Esophagus muscularis mucosa (tissue), 4 donors: ENCODE results near the gene SLC10A4. TPM values are rescaled to one million over a fixed set of nuclear protein-coding genes. Genes with fewer than 3 reads are reported as not detected.

ENCODE experiments used
- DNase-seq: peaks from one replicate; pipeline ENCODE4 v3.0.0-alpha.2; 2017; ENCODE audit errors: extremely low spot score
- H3K27ac ChIP-seq, 4 donors: fragments of 200-600 bp; sonication (generic); replicated peaks in 1 of 4; 1 replicate in 3 of 4; 2 replicates in 1 of 4; pipeline ENCODE4 v1.5.1; 2016 to 2019; ENCODE audit warnings: mild to moderate bottlenecking in 1 of 4
- H3K27me3 ChIP-seq, 4 donors: fragments of 200-600 bp; sonication (generic); one replicate each; pipeline versions ENCODE4 v1.5.1 to v1.6.0; 2016 to 2019
- H3K36me3 ChIP-seq, 4 donors: fragments of 200-600 bp; sonication (generic); one replicate each; pipeline ENCODE4 v1.5.1; 2016 to 2019
- H3K4me1 ChIP-seq, 4 donors: fragments of 200-600 bp; sonication (generic); one replicate each; pipeline ENCODE4 v1.5.1; 2016 to 2019
- H3K4me3 ChIP-seq, 4 donors: fragments of 200-600 bp; sonication (generic); 1 replicate in 2 of 4; 2 replicates in 2 of 4; pipeline ENCODE4 v1.5.1; 2016 to 2019; ENCODE audit warnings: mild to moderate bottlenecking in 4 of 4, moderate library complexity in 1 of 4
- H3K9me3 ChIP-seq, 4 donors: fragments of 200-600 bp; sonication (generic); 1 replicate in 3 of 4; 2 replicates in 1 of 4; pipeline ENCODE4 v1.5.1; 2016 to 2019
- EP300 ChIP-seq: sonication (generic); formaldehyde crosslinking; IDR thresholded peaks from one replicate; pipeline ENCODE4 v1.6.1; 2017; ENCODE audit warnings: antibody characterized with exemption
- POLR2A ChIP-seq: fragments of 450-650 bp; IDR thresholded peaks from one replicate; pipeline ENCODE4 v1.6.1; 2017; ENCODE audit warnings: antibody characterized with exemption, moderate library complexity, mild to moderate bottlenecking, low read depth
- POLR2AphosphoS5 ChIP-seq, 2 donors: sonication (generic); formaldehyde crosslinking; IDR thresholded peaks; one replicate each; pipeline ENCODE4 v1.6.1; 2017; ENCODE audit warnings: antibody characterized with exemption in 2 of 2
- WGBS: methylation state at CpG from one replicate; pipeline ENCODE4 v1.1.5; 2018; 5-methylcytosine and 5-hydroxymethylcytosine counted together
- intact Hi-C: fragments of 100-400 bp; cut with DNase I; formaldehyde crosslinking; loops from one replicate; pipeline ENCODE4 v1.15.1; 2023
- total RNA-seq, 4 donors: library from RNA; depleted of rRNA; stranded (reverse); fragments of >200 nt; gene quantifications; one replicate each; pipeline versions ENCODE4 v1.1.0 to v1.2.1, GENCODE V29; 2016

Gene SLC10A4
- total RNA-seq, 4 donors from 2014 or later, result 0.32 to 0.66 (median 0.46) TPM; not detected in 1

DNA sequence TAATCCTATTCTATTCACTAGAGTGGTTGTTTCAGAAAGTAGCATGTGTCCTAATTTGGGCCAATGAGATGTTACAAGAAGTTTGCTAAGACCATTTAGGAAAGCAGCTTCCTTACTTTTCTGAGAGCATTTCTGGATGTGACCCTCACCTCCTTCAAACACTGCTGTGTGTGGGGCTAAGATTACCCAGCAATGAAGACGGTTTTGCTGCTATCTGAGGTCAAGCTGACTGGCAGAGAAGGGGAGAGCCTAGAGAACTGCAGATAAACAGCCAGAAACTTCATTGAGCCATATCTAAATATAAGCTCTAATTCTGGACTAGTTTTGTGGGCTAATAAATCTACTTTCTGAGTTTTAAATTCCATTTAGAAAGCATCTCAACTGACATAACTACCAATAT, 43.3 kb downstream of the SLC10A4 start:
- Histone ChIP-seq H3K9me3 (no peaks in the 10 kb centered on the region), H3K36me3 (peaks cover 58 to 100% (median 89%) of the 10 kb centered on the region in 4 donors), H3K4me1 (no peaks in the 10 kb centered on the region), H3K4me3 (no peak overlapping the region), H3K27ac (no peak overlapping the region), H3K27me3 (no peaks in the 10 kb centered on the region)
- no peak for TF ChIP-seq POLR2A
- WGBS, result 100% methylated on average over 1 of the region's 1 CpG
- intact Hi-C loops, result no loop called here
- DNase-seq, result no peak

DNA sequence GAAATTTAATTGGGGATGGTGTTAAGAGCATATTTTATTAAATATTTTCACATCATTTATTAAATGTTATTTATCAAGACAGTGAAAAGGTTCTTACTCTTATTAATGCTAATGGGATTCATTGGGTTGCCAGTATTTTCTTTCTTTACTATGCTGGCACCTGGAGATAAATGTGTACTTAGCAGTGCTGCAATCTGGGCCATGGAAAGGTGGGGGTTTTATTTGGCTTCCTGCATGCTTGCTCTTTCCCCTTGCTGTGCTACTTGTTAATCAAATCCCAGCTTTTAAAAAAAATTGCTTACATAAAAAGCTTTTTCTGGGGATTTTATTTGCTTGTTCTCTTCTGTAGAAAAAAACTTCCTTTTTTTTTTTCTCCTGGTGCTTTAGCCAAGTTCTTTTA, 55.2 kb downstream of the SLC10A4 start:
- no peak overlapping the region for H3K4me3 ChIP-seq
- intact Hi-C loops, result no loop called here
- H3K9me3 ChIP-seq, result no peaks in the 10 kb centered on the region
- H3K27me3 ChIP-seq, result no peaks in the 10 kb centered on the region
- peaks cover 30 to 76% (median 52%) of the 10 kb centered on the region in 4 donors for H3K36me3 ChIP-seq
- DNase-seq, result no peak
- no peak for TF ChIP-seq POLR2AphosphoS5 (IDR thresholded peaks at IDR 0.05)
- no peak for TF ChIP-seq EP300
- H3K27ac ChIP-seq, result no peak overlapping the region
- peaks cover 0 to 14% (median 13%) of the 10 kb centered on the region in 4 donors for H3K4me1 ChIP-seq

Other genes starting within 250 kb of the SLC10A4 start
- gene TEC, start 213.5 kb upstream of the SLC10A4 start, total RNA-seq, result 1 to 10 TPM; 1.5 to 2.2 (median 1.9) TPM
- 100 to 1,000 TPM in 2 of 4 donors, 10 to 100 TPM in 2; 82.5 to 165 (median 111) TPM for gene SLAIN2, start 141.8 kb upstream of the SLC10A4 start, total RNA-seq
- not detected for gene ZAR1, start 6.9 kb downstream of the SLC10A4 start, total RNA-seq